AG09319 (cell line): ENCODE results near the gene WDR35.

ENCODE experiments used
- DNase-seq: peaks from one replicate; pipeline ENCODE4 v3.0.0-alpha.2; 2010; ENCODE audit warnings: low read depth; ENCODE audit errors: extremely low read depth
- TF ChIP-seq, protein P1 (sequence below): IDR thresholded peaks from 2 replicates; pipeline ENCODE4 v1.5.1; 2011; ENCODE audit warnings: low read depth, mild to moderate bottlenecking, inconsistent platforms, low read length, moderate library complexity

The WDR35 gene

DNA sequence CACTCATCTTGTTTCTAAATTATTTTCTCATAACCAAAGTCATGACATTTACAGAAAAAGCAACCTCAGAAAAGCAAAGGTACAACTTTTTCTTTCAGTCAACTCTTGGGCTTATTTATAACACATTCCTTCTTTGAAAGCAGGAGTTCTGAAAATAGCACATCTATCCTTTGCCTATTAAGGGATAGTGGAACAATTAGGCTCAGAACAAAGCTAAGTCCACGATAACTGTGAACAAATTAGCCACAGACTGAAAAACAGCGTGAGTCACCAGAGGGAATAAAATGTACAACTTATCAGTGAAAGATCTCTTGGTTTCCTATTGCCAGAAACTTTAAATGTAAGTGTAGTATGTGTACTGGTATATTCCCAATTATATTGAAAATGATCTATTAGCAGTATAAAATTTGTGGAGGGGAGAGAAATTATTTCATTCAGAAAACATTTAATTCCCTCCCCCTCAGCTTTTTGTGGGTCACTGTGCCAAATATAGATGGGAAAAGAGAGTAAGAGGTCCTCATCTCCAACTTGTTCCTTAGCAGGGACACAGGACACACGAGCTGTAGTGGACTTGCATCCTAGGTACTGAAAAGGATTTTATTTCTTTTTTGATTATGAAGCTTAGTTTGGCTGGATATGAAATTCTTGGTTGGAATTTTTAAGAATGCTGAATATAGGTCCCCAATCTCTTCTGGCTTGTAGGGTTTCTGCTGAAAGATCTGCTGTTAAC is 38.0 kb upstream of the WDR35 start:
- TF ChIP-seq, protein P1, sequence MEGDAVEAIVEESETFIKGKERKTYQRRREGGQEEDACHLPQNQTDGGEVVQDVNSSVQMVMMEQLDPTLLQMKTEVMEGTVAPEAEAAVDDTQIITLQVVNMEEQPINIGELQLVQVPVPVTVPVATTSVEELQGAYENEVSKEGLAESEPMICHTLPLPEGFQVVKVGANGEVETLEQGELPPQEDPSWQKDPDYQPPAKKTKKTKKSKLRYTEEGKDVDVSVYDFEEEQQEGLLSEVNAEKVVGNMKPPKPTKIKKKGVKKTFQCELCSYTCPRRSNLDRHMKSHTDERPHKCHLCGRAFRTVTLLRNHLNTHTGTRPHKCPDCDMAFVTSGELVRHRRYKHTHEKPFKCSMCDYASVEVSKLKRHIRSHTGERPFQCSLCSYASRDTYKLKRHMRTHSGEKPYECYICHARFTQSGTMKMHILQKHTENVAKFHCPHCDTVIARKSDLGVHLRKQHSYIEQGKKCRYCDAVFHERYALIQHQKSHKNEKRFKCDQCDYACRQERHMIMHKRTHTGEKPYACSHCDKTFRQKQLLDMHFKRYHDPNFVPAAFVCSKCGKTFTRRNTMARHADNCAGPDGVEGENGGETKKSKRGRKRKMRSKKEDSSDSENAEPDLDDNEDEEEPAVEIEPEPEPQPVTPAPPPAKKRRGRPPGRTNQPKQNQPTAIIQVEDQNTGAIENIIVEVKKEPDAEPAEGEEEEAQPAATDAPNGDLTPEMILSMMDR = no peak
- DNase-seq = no peak

DNA sequence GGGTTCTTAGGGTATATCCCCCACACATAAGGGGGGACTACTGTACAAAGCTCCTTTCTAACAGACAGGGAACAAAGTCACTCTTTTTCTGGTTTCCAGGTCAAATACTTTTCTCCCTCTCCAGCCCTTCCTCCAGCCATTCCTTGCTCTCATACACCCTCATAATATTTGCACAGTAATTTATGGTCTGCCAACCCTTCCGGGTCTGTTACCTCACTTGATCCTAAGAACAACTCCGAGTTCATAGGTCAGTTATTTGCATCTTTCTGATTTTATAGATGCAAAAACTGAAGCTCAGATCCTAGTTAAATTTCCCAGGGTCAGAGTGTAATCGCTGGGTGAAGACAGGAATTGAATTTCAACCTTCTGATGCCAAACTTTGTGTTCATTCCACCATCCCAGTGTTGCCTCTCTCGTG is 37.4 kb upstream of the WDR35 start:
- DNase-seq = no peak
- TF ChIP-seq, protein P1 = no peak

DNA sequence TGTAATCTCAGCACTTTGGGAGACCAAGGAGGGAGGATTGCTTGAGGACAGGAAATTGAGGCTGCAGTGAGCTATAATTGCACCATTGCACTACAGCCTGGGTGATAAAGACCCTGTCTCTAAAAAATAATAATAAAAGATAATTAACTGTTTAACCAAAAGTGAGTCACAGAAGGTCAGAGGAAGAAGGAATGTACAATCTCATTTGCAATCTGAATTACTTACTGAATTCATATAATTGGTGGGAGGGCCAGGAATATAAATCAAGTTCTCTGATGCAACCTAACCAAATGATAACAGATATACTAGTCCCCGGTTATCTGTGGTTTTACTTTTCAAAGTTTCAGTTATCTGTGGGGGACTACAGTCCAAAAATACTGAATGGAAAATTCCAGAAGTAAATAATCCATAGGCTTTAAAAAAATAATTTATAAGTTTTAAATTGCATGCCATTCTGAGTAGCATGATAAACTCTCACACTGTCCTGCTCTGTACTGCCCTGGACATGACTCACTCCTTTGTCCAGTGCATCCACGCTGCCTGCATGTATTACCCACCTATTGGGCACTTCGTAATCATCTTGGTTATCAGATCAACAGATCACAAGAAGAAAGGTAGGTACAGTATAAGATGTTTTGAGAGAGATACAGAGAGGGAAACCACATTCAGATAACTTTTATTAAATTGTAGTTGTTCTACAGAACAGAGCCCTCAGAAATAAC is 35.3 kb upstream of the WDR35 start:
- DNase-seq = no peak
- TF ChIP-seq, protein P1 = no peak

DNA sequence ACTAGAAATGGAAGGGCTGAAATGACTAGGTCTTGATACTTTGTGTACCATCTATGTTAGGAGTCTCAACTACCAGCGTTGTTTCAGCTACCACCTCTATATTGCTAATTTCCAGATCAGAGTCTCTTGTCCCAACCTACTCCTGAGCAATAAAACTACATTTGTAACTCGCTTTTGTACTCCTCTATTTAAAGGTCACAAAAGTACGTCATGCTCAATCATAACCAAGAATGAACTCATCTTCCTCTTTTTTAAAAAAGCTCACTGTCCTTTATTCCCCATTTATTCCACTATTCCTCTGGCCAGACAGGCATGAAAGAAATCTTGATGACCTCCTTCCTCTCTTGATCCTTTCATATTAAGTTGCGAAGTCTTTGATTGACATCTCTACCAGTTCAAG is 33.8 kb upstream of the WDR35 start:
- TF ChIP-seq, protein P1 = no peak
- no peak for DNase-seq

DNA sequence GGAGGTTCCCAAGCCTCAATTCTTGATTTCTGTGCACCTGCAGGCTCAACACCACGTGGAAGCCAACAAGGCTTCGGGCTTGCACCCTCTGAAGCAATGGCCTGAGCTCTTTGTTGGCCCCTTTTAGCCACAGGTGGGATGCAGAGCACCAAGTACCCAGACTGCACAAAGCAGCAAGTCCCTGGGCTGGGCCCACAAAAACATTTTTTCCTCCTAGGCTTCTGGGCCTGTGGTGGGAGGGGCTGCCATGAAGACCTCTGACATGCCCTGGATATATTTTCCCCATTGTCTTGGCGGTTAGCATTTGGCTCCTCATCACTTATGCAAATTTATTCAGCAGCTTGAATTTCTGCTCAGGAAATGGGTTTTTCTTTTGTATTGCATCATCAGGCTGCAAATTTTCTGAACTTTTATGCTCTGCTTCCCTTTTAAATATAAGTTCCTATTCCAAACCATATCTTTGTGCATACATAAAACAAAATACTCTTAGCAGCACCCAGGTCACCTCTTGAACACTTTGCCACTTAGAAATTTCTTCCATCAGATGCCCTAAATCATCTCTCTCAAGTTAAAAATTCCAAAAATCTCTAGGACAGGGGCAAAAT is 31.6 kb upstream of the WDR35 start:
- TF ChIP-seq, protein P1 = no peak
- no peak for DNase-seq

DNA sequence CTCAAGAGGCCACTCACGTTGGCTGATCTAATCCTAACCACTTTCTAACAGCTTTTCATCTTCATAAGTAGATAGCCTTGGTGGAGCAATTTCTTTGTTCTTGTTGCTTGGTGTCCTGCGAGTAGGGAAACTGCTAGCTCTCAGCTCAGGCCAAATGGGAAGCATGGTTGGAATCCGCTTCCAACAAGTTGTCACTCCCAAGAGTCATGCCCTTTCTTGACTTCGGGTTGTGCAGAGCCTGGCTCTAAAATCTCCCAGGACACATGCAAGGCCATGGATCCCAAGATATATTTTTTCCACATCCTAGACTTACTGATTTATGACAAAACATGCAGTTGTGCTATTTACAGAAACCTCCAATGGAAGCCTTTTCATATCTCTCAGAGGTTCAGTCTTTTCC is 29.8 kb upstream of the WDR35 start:
- TF ChIP-seq, protein P1 = no peak
- DNase-seq = no peak

DNA sequence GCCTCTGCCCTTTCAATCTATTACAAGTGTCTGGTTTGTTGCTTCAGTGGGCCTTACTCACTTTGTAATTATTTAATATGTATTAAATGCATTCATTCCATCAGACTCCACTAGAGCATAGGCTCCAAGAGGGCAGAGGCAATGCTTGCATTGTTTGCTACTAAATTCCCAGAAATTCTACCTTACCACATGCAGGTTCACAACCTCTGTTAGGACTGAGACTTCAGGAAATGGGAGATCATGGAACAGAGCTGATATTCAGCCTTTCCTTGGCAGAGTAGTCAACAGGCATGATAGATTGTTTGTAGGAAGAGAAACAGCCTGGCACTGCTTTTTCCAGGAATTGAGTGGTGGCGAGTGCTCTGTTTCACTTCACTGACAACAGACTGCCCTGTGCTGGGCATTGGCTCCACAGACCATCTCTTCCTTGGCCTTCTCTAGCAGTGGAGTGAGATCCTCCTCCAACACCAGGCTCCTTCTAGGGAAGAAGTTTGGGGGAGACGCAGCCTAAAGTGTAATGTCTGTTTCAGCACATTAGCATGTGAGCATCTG is 28.8 kb upstream of the WDR35 start:
- TF ChIP-seq, protein P1 = no peak

More for the DNA sequence above, 28.8 kb upstream of the WDR35 start:
- DNase-seq = no peak
